ENCODE results near the gene TEX264.
A peak's percentile ranks its signal among the peaks of the same experiment; 100 is the strongest.

TEX264 gene

DNA sequence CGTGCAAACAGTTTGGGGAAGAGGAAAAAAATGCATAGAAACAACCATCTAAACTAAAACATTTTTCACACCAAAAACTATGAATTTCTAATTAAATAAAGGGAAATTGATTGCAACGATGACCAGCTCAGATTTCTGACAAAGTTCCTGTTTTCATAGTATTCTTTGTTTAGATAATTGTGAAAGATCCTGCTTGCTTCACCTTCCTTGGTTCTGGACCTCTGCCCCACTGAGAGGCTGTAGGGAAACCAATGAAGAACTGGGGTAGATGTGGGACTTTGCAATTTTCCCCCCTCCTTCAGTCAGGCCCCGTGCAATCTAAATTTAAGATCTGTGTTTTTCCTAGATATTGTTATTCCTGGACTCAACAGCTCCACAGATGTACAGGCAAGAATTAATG is 13.8 kb upstream of the TEX264 start:
- H3K4me3 ChIP-seq (ENCODE audit: low read length in 2 of 2), result no peak overlapping the region

DNA sequence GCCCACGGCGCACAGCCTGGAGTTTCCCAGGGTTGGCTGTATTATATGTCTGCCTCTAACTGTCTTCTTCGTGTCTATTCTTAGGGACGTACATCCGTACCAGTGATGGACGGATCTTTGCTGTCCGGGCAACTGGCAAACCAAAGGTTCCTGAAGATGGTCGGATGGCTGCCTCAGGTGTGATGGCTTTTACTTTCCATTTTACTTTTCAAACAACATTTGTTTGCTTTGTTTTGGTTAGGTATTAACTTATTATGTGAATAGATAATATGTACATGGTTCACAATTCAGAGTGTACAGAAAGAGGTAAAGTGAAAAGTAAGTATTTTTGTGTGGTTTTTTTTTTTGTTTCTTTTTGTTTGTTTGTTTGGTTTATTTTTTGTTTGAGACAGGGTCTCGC is 11.1 kb upstream of the TEX264 start:
- no peak overlapping the region for H3K27ac ChIP-seq (ENCODE audit: low read length)
- no peaks in the 10 kb centered on the region for H3K27me3 ChIP-seq (ENCODE audit: control insufficient read depth in 1 of 2, insufficient read depth in 2 of 2, low read length in 2 of 2)
- H3K36me3 ChIP-seq (ENCODE audit: control insufficient read depth in 2 of 2, insufficient read depth in 2 of 2, low read length in 2 of 2), result peaks cover 35 to 49% of the 10 kb centered on the region in 2 donors
- no peak overlapping the region for H3K4me3 ChIP-seq (ENCODE audit: low read length in 2 of 2)
- no peaks in the 10 kb centered on the region for H3K4me1 ChIP-seq (ENCODE audit: control insufficient read depth, insufficient read depth, low read length)
- no peak overlapping the region for H3K9ac ChIP-seq (ENCODE audit: low read length in 2 of 2)
- H3K9me3 ChIP-seq (ENCODE audit: control insufficient read depth in 2 of 2, low read length in 2 of 2), result no peaks in the 10 kb centered on the region

More for the DNA sequence above, 13.8 kb upstream of the TEX264 start:
- Histone ChIP-seq H3K9me3 (ENCODE audit: control insufficient read depth in 2 of 2, low read length in 2 of 2) (no peaks in the 10 kb centered on the region), H3K27ac (ENCODE audit: low read length) (no peak overlapping the region), H3K27me3 (ENCODE audit: control insufficient read depth in 1 of 2, insufficient read depth in 2 of 2, low read length in 2 of 2) (no peaks in the 10 kb centered on the region), H3K9ac (ENCODE audit: low read length in 2 of 2) (no peak overlapping the region), H3K4me1 (ENCODE audit: control insufficient read depth, insufficient read depth, low read length) (no peaks in the 10 kb centered on the region), H3K36me3 (ENCODE audit: control insufficient read depth in 2 of 2, insufficient read depth in 2 of 2, low read length in 2 of 2) (peaks cover 20 to 37% of the 10 kb centered on the region in 2 donors)

DNA sequence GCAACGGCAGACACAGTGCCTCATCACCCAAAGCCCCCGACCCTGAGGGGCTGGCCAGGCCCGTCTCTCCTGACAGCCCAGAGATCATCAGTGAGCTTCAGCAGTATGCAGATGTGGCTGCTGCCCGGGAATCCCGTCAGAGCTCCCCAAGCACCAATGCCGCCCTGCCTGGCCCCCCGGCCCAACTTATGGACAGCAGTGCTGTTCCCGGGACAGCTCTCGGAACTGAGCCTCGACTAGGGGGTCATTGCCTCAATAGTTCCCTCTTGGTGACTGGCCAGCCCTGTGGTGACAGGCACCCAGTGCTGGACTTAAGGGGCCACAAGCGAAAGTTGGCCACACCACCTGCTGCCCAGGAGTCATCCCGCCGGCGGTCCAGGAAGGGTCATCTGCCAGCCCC is 8.6 kb upstream of the TEX264 start:
- Histone ChIP-seq H3K9me3 (ENCODE audit: control insufficient read depth in 2 of 2, low read length in 2 of 2) (no peaks in the 10 kb centered on the region), H3K4me3 (ENCODE audit: low read length in 2 of 2) (no peak overlapping the region), H3K36me3 (ENCODE audit: control insufficient read depth in 2 of 2, insufficient read depth in 2 of 2, low read length in 2 of 2) (peaks cover 30 to 37% of the 10 kb centered on the region in 2 donors), H3K4me1 (ENCODE audit: control insufficient read depth, insufficient read depth, low read length) (no peaks in the 10 kb centered on the region), H3K27me3 (ENCODE audit: control insufficient read depth in 1 of 2, insufficient read depth in 2 of 2, low read length in 2 of 2) (no peaks in the 10 kb centered on the region), H3K27ac (ENCODE audit: low read length) (no peak overlapping the region), H3K9ac (ENCODE audit: low read length in 2 of 2) (no peak overlapping the region)

DNA sequence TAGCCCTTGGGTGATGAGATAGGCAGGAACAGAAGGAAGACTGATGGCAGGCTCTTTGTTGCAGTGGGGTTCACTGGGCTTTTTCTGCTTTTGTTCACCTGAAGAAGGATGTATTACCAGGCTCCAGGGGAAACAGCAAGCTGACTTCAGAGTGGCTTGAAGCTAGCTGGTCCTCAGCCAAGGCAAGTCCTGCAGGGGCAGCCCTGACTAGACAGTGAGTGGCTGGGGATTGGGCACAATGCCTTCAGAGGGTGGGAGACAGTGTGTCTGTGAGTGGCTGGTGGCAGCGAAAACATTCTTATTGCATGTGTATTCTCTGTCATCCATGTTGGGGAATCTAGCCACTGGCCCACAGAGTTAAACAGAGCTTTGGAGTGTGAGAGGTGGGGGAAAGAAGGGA is 2.3 kb upstream of the TEX264 start:
- no peak overlapping the region for H3K27ac ChIP-seq (ENCODE audit: low read length)
- peaks cover 0 to 2% of the 10 kb centered on the region in 2 donors for H3K36me3 ChIP-seq (ENCODE audit: control insufficient read depth in 2 of 2, insufficient read depth in 2 of 2, low read length in 2 of 2)
- peaks cover 32% of the 10 kb centered on the region for H3K4me1 ChIP-seq (ENCODE audit: control insufficient read depth, insufficient read depth, low read length)
- H3K4me3 ChIP-seq (ENCODE audit: low read length in 2 of 2), result no peak overlapping the region
- no peaks in the 10 kb centered on the region for H3K9me3 ChIP-seq (ENCODE audit: control insufficient read depth in 2 of 2, low read length in 2 of 2)
- H3K9ac ChIP-seq (ENCODE audit: low read length in 2 of 2), result no peak overlapping the region
- H3K27me3 ChIP-seq (ENCODE audit: control insufficient read depth in 1 of 2, insufficient read depth in 2 of 2, low read length in 2 of 2), result no peaks in the 10 kb centered on the region

- Histone ChIP-seq H3K9me3 (ENCODE audit: control insufficient read depth in 2 of 2, low read length in 2 of 2) (no peaks in the 10 kb centered on the region), H3K9ac (ENCODE audit: low read length in 2 of 2) (no peak overlapping the region), H3K36me3 (ENCODE audit: control insufficient read depth in 2 of 2, insufficient read depth in 2 of 2, low read length in 2 of 2) (peaks cover 0 to 4% of the 10 kb centered on the region in 2 donors), H3K4me3 (ENCODE audit: low read length in 2 of 2) (no peak overlapping the region), H3K27ac (ENCODE audit: low read length) (no peak overlapping the region), H3K4me1 (ENCODE audit: control insufficient read depth, insufficient read depth, low read length) (peaks cover 35% of the 10 kb centered on the region), H3K27me3 (ENCODE audit: control insufficient read depth in 1 of 2, insufficient read depth in 2 of 2, low read length in 2 of 2) (no peaks in the 10 kb centered on the region)
Measured at GRCh38 chr3:51669241-51670052, 1.6 kb upstream of the TEX264 start.

- Histone ChIP-seq H3K4me1 (ENCODE audit: control insufficient read depth, insufficient read depth, low read length) (peaks cover 37% of the 10 kb centered on the region), H3K27me3 (ENCODE audit: control insufficient read depth in 1 of 2, insufficient read depth in 2 of 2, low read length in 2 of 2) (no peaks in the 10 kb centered on the region), H3K36me3 (ENCODE audit: control insufficient read depth in 2 of 2, insufficient read depth in 2 of 2, low read length in 2 of 2) (peaks cover 0 to 10% of the 10 kb centered on the region in 2 donors), H3K9me3 (ENCODE audit: control insufficient read depth in 2 of 2, low read length in 2 of 2) (no peaks in the 10 kb centered on the region), H3K4me3 (ENCODE audit: low read length in 2 of 2) (peak overlapping the region; percentile 84 to 91), H3K27ac (ENCODE audit: low read length) (peak overlapping the region; percentile 74), H3K9ac (ENCODE audit: low read length in 2 of 2) (peak overlapping the region; percentile 34 to 55)
Measured at GRCh38 chr3:51670053-51670822, 814 bp upstream of the TEX264 start.

DNA sequence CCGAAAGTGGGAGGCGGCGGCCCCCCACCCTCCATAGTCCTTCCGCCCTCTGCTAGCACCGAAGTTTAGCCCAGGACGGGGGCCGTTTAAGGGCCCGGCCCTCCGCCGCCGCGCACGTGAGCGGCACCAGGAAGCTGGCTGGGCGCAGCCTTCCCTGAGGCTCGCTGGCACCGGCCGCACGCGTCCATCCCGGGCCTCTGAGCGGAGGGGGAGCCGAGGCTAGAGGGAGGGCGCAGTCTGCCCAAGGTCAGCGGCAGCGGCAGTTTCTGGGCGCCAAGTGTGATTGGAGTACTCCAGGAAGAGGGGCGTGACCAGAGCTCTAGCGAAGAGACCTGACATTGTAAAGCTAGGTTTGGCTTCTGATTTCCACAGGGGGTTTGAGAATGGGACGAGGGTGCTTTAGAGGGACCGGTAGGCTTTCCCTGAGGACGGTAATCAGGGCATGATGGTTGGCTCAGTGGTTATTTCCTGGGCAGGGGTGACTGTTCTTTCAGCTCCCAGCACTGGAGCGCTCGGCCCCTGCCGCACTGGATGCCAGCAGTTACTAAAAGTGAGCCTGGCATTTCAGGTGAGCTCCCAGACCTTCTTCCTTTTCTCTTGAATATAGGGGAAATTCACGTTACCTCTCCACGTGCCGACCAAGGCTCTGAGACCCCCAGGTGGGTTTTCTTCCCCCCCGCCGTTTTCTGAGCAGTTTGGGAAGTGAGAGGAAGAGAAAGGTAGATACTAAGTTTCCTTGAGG is 853 bp downstream of the TEX264 start:
- peak overlapping the region; percentile 74 for H3K27ac ChIP-seq (ENCODE audit: low read length)
- peaks cover 39% of the 10 kb centered on the region for H3K4me1 ChIP-seq (ENCODE audit: control insufficient read depth, insufficient read depth, low read length)
- H3K27me3 ChIP-seq (ENCODE audit: control insufficient read depth in 1 of 2, insufficient read depth in 2 of 2, low read length in 2 of 2), result no peaks in the 10 kb centered on the region
- peak overlapping the region; percentile 84 to 91 for H3K4me3 ChIP-seq (ENCODE audit: low read length in 2 of 2)
- peak overlapping the region; percentile 75 to 79 for H3K9ac ChIP-seq (ENCODE audit: low read length in 2 of 2)
- H3K9me3 ChIP-seq (ENCODE audit: control insufficient read depth in 2 of 2, low read length in 2 of 2), result no peaks in the 10 kb centered on the region
- H3K36me3 ChIP-seq (ENCODE audit: control insufficient read depth in 2 of 2, insufficient read depth in 2 of 2, low read length in 2 of 2), result peaks cover 6 to 15% of the 10 kb centered on the region in 2 donors

GRCh38 chr3:51673181-51673801 is 2.2 kb downstream of the TEX264 start:
- Histone ChIP-seq H3K27me3 (ENCODE audit: control insufficient read depth in 1 of 2, insufficient read depth in 2 of 2, low read length in 2 of 2) (no peaks in the 10 kb centered on the region), H3K4me1 (ENCODE audit: control insufficient read depth, insufficient read depth, low read length) (peaks cover 45% of the 10 kb centered on the region), H3K9me3 (ENCODE audit: control insufficient read depth in 2 of 2, low read length in 2 of 2) (no peaks in the 10 kb centered on the region), H3K9ac (ENCODE audit: low read length in 2 of 2) (peak overlapping the region in 1 of 2 donors; percentile 13), H3K4me3 (ENCODE audit: low read length in 2 of 2) (no peak overlapping the region), H3K36me3 (ENCODE audit: control insufficient read depth in 2 of 2, insufficient read depth in 2 of 2, low read length in 2 of 2) (peaks cover 8 to 18% of the 10 kb centered on the region in 2 donors), H3K27ac (ENCODE audit: low read length) (no peak overlapping the region)

DNA sequence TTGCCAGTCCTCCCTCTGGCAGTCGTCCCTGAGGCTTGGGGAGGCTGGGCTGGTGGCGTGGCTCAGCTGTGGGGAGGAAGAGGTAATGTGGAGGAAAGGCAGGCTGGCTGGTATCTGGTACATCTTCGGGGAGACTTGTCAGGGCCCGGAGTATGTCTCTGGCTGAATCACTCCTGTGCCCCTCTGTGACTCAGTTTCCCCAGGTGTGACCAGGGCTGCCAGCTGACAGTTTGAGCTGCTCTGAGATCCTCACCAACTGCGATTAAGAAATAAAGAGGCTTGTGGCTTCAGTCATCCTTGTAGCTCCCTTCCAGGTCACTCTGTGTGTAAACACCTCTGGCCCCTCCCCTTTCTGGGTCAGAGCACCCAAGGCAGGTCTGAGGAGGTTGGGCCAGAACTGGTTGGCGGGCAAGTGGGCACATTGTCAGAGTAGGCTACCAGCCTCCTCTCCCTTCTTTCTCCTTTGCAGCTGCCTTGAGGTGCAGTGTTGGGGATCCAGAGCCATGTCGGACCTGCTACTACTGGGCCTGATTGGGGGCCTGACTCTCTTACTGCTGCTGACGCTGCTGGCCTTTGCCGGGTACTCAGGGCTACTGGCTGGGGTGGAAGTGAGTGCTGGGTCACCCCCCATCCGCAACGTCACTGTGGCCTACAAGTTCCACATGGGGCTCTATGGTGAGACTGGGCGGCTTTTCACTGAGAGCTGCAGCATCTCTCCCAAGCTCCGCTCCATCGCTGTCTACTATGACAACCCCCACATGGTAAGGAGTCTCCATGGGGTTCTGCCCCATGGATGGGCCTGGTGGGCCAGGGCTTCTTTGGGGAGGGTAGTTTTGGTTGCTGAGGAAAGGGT is 3.0 kb downstream of the TEX264 start:
- Histone ChIP-seq H3K9ac (ENCODE audit: low read length in 2 of 2) (peak overlapping the region in 1 of 2 donors; percentile 13), H3K27ac (ENCODE audit: low read length) (no peak overlapping the region), H3K36me3 (ENCODE audit: control insufficient read depth in 2 of 2, insufficient read depth in 2 of 2, low read length in 2 of 2) (peaks cover 9 to 20% of the 10 kb centered on the region in 2 donors), H3K4me3 (ENCODE audit: low read length in 2 of 2) (no peak overlapping the region), H3K9me3 (ENCODE audit: control insufficient read depth in 2 of 2, low read length in 2 of 2) (no peaks in the 10 kb centered on the region), H3K4me1 (ENCODE audit: control insufficient read depth, insufficient read depth, low read length) (peaks cover 46% of the 10 kb centered on the region), H3K27me3 (ENCODE audit: control insufficient read depth in 1 of 2, insufficient read depth in 2 of 2, low read length in 2 of 2) (no peaks in the 10 kb centered on the region)

Measured in stomach smooth muscle (tissue), 2 donors.